GM23338 (cell line): Measurements from ENCODE around the gene PHACTR1. TPM values are rescaled to one million over a fixed set of nuclear protein-coding genes. Genes with fewer than 3 reads are reported as not detected.

ENCODE experiments used
- ATAC-seq: fragments of 200-7000 bp; cut with Tn5 transposase; 3 replicates; pipeline ENCODE4 v1.9.1; 2020
- DNase-seq: peaks from one replicate; pipeline ENCODE4 v3.0.0-alpha.2; 2015; ENCODE audit warnings: low spot score
- H2AFZ ChIP-seq: fragments of 200-600 bp; sonication (generic); 2 replicates; pipeline ENCODE4 v1.8.0; 2016; ENCODE audit warnings: antibody characterized with exemption, mild to moderate bottlenecking, moderate library complexity
- H3F3A ChIP-seq: fragments of 200-600 bp; sonication (generic); replicated peaks from 2 replicates; pipeline ENCODE4 v1.8.0; 2017; ENCODE audit warnings: antibody characterized with exemption, mixed run types, low read depth
- H3K27ac ChIP-seq: fragments of 200-600 bp; sonication (generic); 2 replicates; pipeline ENCODE4 v1.6.1; 2016; ENCODE audit warnings: low read depth
- H3K27me3 ChIP-seq: fragments of 200-600 bp; sonication (generic); 2 replicates; pipeline ENCODE4 v1.8.0; 2016; ENCODE audit warnings: mild to moderate bottlenecking, mixed run types, moderate library complexity; ENCODE audit not compliant: insufficient read depth
- H3K36me3 ChIP-seq: fragments of 200-600 bp; sonication (generic); 2 replicates; pipeline ENCODE4 v1.8.0; 2016; ENCODE audit warnings: mild to moderate bottlenecking; ENCODE audit not compliant: insufficient read depth
- H3K4me1 ChIP-seq: fragments of 200-600 bp; sonication (generic); 2 replicates; pipeline ENCODE4 v1.8.0; 2016; ENCODE audit warnings: mild to moderate bottlenecking, moderate library complexity; ENCODE audit not compliant: insufficient read depth
- H3K4me2 ChIP-seq: fragments of 200-600 bp; sonication (generic); 2 replicates; pipeline ENCODE4 v1.7.1; 2017; ENCODE audit warnings: mixed run types
- H3K4me3 ChIP-seq: fragments of 200-600 bp; sonication (generic); 2 replicates; pipeline ENCODE4 v1.6.1; 2016; ENCODE audit warnings: mixed run types
- H3K79me2 ChIP-seq: fragments of 200-600 bp; sonication (generic); replicated peaks from 2 replicates; pipeline ENCODE4 v1.8.0; 2017; ENCODE audit warnings: mild to moderate bottlenecking; ENCODE audit not compliant: insufficient read depth
- H3K9me2 ChIP-seq: fragments of 200-600 bp; sonication (generic); 2 replicates; pipeline ENCODE4 v1.8.0; 2017; ENCODE audit not compliant: insufficient read depth
- H4K20me1 ChIP-seq: fragments of 200-600 bp; sonication (generic); replicated peaks from 2 replicates; pipeline ENCODE4 v1.8.0; 2017; ENCODE audit warnings: mild to moderate bottlenecking; ENCODE audit not compliant: insufficient read depth
- H3K27ac Mint-ChIP-seq: 2 replicates; pipeline ENCODE4 v1.8.0; 2020; ENCODE audit warnings: inconsistent platforms, mild to moderate bottlenecking, moderate library complexity, mixed read lengths
- H3K27me3 Mint-ChIP-seq: 3 replicates; pipeline ENCODE4 v1.8.0; 2022; ENCODE audit warnings: low read depth, mild to moderate bottlenecking, moderate library complexity, mixed read lengths, inconsistent platforms; ENCODE audit not compliant: insufficient read depth, poor library complexity
- H3K36me3 Mint-ChIP-seq: 3 replicates; pipeline ENCODE4 v1.8.0; 2021; ENCODE audit warnings: low read depth, mild to moderate bottlenecking, inconsistent platforms, moderate library complexity, mixed read lengths
- H3K4me1 Mint-ChIP-seq: 3 replicates; pipeline ENCODE4 v1.8.0; 2020; ENCODE audit warnings: mild to moderate bottlenecking, inconsistent platforms, mixed read lengths
- H3K4me3 Mint-ChIP-seq: 3 replicates; pipeline ENCODE4 v1.8.0; 2021; ENCODE audit warnings: moderate library complexity, mild to moderate bottlenecking, inconsistent platforms, mixed read lengths
- H3K9me3 Mint-ChIP-seq: 3 replicates; pipeline ENCODE4 v1.8.0; 2020; ENCODE audit warnings: moderate library complexity, mild to moderate bottlenecking, inconsistent platforms, mixed read lengths
- EZH2phosphoT487 ChIP-seq: fragments of 200-600 bp; sonication (generic); IDR thresholded peaks from one replicate; pipeline ENCODE4 v1.8.1; 2018; ENCODE audit warnings: antibody characterized with exemption; ENCODE audit not compliant: unreplicated experiment
- JUNB ChIP-seq: IDR thresholded peaks from one replicate; pipeline ENCODE4 v1.6.1; 2016; ENCODE audit warnings: antibody characterized with exemption; ENCODE audit not compliant: unreplicated experiment
- NANOG ChIP-seq: IDR thresholded peaks from 2 replicates; pipeline ENCODE4 v1.6.1; 2016; ENCODE audit warnings: antibody characterized with exemption, borderline replicate concordance
- POLR2AphosphoS5 ChIP-seq: IDR thresholded peaks from 2 replicates; pipeline ENCODE4 v1.6.1; 2016; ENCODE audit warnings: antibody characterized with exemption, low read depth
- ZNF114 ChIP-seq: fragments of 250-450 bp; sonication (Bioruptor Pico); IDR thresholded peaks from 2 replicates; pipeline ENCODE4 v1.5.0; 2020; ENCODE audit warnings: mild to moderate bottlenecking, moderate library complexity
- polyA plus RNA-seq: library from polyadenylated mRNA; unstranded; fragments of >200 nt; fragmentation: Nextera tagmentation; extraction: Ambion mirVana; gene quantifications from 2 replicates; pipeline ENCODE4 v1.2.1, GENCODE V29; 2016
- total RNA-seq: library from RNA; depleted of rRNA; stranded (reverse); fragments of >200 nt; shearing (Covaris generic); gene quantifications from 2 replicates; pipeline ENCODE4 v1.2.3, GENCODE V29; 2014
- TF ChIP-seq, protein P1 (sequence below): fragments of 250-450 bp; sonication (Bioruptor Pico); IDR thresholded peaks from 2 replicates; pipeline ENCODE4 v1.5.0; 2020; ENCODE audit warnings: mild to moderate bottlenecking, moderate library complexity

Gene PHACTR1
- total and polyA plus RNA-seq, 2 experiments from 2014 or later, result 5.9 to 19.3 TPM

- TF ChIP-seq, protein P1, sequence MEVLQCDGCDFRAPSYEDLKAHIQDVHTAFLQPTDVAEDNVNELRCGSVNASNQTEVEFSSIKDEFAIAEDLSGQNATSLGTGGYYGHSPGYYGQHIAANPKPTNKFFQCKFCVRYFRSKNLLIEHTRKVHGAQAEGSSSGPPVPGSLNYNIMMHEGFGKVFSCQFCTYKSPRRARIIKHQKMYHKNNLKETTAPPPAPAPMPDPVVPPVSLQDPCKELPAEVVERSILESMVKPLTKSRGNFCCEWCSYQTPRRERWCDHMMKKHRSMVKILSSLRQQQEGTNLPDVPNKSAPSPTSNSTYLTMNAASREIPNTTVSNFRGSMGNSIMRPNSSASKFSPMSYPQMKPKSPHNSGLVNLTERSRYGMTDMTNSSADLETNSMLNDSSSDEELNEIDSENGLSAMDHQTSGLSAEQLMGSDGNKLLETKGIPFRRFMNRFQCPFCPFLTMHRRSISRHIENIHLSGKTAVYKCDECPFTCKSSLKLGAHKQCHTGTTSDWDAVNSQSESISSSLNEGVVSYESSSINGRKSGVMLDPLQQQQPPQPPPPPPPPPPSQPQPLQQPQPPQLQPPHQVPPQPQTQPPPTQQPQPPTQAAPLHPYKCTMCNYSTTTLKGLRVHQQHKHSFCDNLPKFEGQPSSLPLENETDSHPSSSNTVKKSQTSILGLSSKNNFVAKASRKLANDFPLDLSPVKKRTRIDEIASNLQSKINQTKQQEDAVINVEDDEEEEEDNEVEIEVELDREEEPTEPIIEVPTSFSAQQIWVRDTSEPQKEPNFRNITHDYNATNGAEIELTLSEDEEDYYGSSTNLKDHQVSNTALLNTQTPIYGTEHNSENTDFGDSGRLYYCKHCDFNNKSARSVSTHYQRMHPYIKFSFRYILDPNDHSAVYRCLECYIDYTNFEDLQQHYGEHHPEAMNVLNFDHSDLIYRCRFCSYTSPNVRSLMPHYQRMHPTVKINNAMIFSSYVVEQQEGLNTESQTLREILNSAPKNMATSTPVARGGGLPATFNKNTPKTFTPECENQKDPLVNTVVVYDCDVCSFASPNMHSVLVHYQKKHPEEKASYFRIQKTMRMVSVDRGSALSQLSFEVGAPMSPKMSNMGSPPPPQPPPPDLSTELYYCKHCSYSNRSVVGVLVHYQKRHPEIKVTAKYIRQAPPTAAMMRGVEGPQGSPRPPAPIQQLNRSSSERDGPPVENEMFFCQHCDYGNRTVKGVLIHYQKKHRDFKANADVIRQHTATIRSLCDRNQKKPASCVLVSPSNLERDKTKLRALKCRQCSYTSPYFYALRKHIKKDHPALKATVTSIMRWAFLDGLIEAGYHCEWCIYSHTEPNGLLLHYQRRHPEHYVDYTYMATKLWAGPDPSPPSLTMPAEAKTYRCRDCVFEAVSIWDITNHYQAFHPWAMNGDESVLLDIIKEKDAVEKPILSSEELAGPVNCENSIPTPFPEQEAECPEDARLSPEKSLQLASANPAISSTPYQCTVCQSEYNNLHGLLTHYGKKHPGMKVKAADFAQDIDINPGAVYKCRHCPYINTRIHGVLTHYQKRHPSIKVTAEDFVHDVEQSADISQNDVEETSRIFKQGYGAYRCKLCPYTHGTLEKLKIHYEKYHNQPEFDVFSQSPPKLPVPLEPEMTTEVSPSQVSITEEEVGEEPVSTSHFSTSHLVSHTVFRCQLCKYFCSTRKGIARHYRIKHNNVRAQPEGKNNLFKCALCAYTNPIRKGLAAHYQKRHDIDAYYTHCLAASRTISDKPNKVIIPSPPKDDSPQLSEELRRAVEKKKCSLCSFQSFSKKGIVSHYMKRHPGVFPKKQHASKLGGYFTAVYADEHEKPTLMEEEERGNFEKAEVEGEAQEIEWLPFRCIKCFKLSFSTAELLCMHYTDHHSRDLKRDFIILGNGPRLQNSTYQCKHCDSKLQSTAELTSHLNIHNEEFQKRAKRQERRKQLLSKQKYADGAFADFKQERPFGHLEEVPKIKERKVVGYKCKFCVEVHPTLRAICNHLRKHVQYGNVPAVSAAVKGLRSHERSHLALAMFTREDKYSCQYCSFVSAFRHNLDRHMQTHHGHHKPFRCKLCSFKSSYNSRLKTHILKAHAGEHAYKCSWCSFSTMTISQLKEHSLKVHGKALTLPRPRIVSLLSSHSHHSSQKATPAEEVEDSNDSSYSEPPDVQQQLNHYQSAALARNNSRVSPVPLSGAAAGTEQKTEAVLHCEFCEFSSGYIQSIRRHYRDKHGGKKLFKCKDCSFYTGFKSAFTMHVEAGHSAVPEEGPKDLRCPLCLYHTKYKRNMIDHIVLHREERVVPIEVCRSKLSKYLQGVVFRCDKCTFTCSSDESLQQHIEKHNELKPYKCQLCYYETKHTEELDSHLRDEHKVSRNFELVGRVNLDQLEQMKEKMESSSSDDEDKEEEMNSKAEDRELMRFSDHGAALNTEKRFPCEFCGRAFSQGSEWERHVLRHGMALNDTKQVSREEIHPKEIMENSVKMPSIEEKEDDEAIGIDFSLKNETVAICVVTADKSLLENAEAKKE (CRISPR knock-in tag), result no peak
These were observed 222.7 kb downstream of the PHACTR1 start (continued) for GRCh38 chr6:12939314-12939713.

GRCh38 chr6:12941422-12941821, 224.9 kb downstream of the PHACTR1 start:
- no peaks in the 10 kb centered on the region for H3K36me3 ChIP-seq
- no peaks in the 10 kb centered on the region for H3K79me2 ChIP-seq
- no peak overlapping the region for H2AFZ ChIP-seq
- Mint-ChIP-seq H3K27me3 (no peaks in the 10 kb centered on the region), H3K4me1 (peaks cover 9% of the 10 kb centered on the region; the same call in 2 of the 3 replicates), H3K36me3 (no peaks in the 10 kb centered on the region; the same call in 2 of the 3 replicates), H3K4me3 (no peak overlapping the region), H3K27ac (peak overlapping the region; percentile 79; the same call in 1 of the 2 replicates), H3K9me3 (no peaks in the 10 kb centered on the region)
- no peak overlapping the region for H3K4me2 ChIP-seq
- H4K20me1 ChIP-seq, result no peaks in the 10 kb centered on the region
- no peaks in the 10 kb centered on the region for H3K4me1 ChIP-seq
- no peaks in the 10 kb centered on the region for H3K27me3 ChIP-seq
- no peak for TF ChIP-seq NANOG
- TF ChIP-seq JUNB, result no peak
- no peaks in the 10 kb centered on the region for H3F3A ChIP-seq
- H3K4me3 ChIP-seq, result no peak overlapping the region
- no peaks in the 10 kb centered on the region for H3K9me2 ChIP-seq
- no peak overlapping the region for H3K27ac ChIP-seq
- no peak for DNase-seq
- ATAC-seq, result no peak

DNA sequence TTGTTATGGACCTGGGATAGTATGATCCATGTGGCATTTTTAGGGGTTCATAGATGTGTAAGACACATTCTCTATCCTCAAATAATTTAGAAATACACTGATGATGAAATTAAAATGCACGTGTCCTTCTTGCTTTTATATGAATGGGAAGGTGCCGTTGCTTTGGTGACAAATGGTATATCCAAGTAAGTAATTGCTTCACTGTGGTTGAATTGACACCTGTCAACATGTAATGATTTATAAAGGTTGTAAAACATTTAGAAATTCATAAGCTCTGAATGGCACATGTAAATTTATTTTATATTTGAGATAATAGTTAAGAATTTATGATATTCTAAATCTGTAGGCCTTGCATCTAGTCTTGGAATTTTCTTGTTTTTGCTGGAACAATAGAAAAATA, 227.0 kb downstream of the PHACTR1 start:
- H3K27me3 ChIP-seq, result no peaks in the 10 kb centered on the region
- H4K20me1 ChIP-seq, result no peaks in the 10 kb centered on the region
- Mint-ChIP-seq H3K36me3 (no peaks in the 10 kb centered on the region; the same call in 2 of the 3 replicates), H3K4me3 (no peak overlapping the region), H3K27me3 (no peaks in the 10 kb centered on the region), H3K27ac (no peak overlapping the region), H3K9me3 (no peaks in the 10 kb centered on the region), H3K4me1 (peaks cover 6% of the 10 kb centered on the region; the same call in 2 of the 3 replicates)
- H3K4me3 ChIP-seq, result no peak overlapping the region
- no peak overlapping the region for H3K4me2 ChIP-seq
- H3F3A ChIP-seq, result no peaks in the 10 kb centered on the region
- H3K27ac ChIP-seq, result no peak overlapping the region
- TF ChIP-seq POLR2AphosphoS5 (no peak), ZNF114 (no peak), EZH2phosphoT487 (no peak)
- H2AFZ ChIP-seq, result no peak overlapping the region
- DNase-seq (no peak), ATAC-seq (no peak)
- H3K36me3 ChIP-seq, result no peaks in the 10 kb centered on the region
- no peaks in the 10 kb centered on the region for H3K9me2 ChIP-seq
- H3K4me1 ChIP-seq, result no peaks in the 10 kb centered on the region
- H3K79me2 ChIP-seq, result no peaks in the 10 kb centered on the region
